ENCODE results near the gene ADAM12. TPM values are rescaled to one million over a fixed set of nuclear protein-coding genes. Genes with fewer than 3 reads are reported as not detected.

ADAM12 gene
- total RNA-seq, 2 experiments from 2014 or later: 0.36 to 0.97 TPM

DNA sequence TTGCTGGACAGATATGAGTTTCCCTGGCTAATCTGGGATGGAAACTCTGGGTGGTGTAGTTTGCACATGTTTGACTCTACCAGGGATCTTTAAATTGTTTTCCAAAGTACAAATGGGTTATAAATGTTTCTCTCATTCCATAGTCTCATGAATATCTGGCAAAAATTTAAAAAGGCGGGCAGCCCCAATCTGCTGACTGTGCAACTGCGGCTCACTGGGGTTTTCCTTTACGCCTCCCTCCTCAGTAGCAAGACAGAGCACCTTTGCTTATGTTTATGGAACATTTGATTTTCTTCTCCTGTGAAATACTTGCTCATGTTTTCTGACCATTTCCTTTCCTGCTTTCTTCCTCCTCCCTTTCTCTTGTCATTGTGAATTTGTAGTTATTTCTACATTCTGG, 105.0 kb downstream of the ADAM12 start:
- intact Hi-C loops (cut with micrococcal nuclease): no loop called here
- Mint-ChIP-seq H3K27ac (no peak overlapping the region), H3K9me3 (no peaks in the 10 kb centered on the region), H3K27me3 (no peaks in the 10 kb centered on the region), H3K36me3 (no peaks in the 10 kb centered on the region), H3K4me1 (ENCODE audit: low read depth) (no peaks in the 10 kb centered on the region), H3K4me3 (no peak overlapping the region)
- ChIA-PET POLR2A (no interaction called here), CTCF (no interaction called here)
- no peak for DNase-seq

DNA sequence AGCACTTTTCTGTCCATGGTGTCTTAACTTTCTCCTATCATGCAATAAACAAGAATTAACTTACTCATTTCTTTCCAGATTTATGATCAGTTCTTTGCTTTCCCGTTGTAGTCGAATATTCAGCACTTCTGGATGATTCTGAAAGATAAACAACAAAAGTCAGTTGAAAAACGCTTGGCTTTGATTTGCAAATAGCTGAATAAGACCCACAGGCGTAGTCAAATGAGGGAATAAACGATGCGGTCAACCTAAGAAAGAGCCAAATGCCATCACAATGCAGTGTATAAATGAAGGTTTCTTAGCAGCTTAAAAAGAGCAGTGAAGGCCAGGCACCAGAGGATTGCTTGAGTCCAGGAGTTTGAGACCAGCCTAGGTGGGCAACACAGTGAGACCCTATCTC, 109.4 kb downstream of the ADAM12 start:
- intact Hi-C loops (cut with micrococcal nuclease): no loop called here
- POLR2A ChIA-PET: interaction anchor here (0.6 kb wide), 1 partner anchor 291 kb away, joined by 4 read pairs; no protein-coding TSS in a partner anchor
- H3K27ac Mint-ChIP-seq: no peak overlapping the region
- H3K36me3 Mint-ChIP-seq: no peaks in the 10 kb centered on the region
- no peak for DNase-seq
- H3K27me3 Mint-ChIP-seq: no peaks in the 10 kb centered on the region
- no peaks in the 10 kb centered on the region for H3K4me1 Mint-ChIP-seq (ENCODE audit: low read depth)
- H3K9me3 Mint-ChIP-seq: no peaks in the 10 kb centered on the region
- CTCF ChIA-PET: no interaction called here
- no peak overlapping the region for H3K4me3 Mint-ChIP-seq

DNA sequence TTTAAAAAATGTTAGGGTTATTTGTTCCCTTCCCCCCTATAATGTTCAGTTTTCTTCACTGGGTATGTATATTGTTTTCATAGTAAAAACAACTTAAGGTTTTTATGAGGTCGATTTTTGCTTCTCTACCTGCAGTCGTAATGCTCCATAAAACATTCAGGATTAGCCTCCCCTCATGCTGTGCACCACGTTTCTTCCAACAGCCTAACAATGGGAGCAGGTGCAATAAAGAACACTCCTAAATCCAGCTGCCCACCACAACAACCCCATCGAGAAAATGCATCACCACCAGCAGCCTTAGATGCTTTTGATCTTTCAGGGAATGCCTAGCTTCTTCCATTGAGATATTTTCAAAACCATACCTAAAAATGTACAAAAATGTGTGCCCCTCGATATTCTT, 111.1 kb downstream of the ADAM12 start:
- POLR2A ChIA-PET: no interaction called here
- DNase-seq: no peak
- H3K27ac Mint-ChIP-seq: no peak overlapping the region
- no peaks in the 10 kb centered on the region for H3K9me3 Mint-ChIP-seq
- intact Hi-C loops (cut with micrococcal nuclease): no loop called here
- no peak overlapping the region for H3K4me3 Mint-ChIP-seq
- H3K27me3 Mint-ChIP-seq: no peaks in the 10 kb centered on the region
- CTCF ChIA-PET: no interaction called here
- no peaks in the 10 kb centered on the region for H3K36me3 Mint-ChIP-seq
- H3K4me1 Mint-ChIP-seq (ENCODE audit: low read depth): no peaks in the 10 kb centered on the region

DNA sequence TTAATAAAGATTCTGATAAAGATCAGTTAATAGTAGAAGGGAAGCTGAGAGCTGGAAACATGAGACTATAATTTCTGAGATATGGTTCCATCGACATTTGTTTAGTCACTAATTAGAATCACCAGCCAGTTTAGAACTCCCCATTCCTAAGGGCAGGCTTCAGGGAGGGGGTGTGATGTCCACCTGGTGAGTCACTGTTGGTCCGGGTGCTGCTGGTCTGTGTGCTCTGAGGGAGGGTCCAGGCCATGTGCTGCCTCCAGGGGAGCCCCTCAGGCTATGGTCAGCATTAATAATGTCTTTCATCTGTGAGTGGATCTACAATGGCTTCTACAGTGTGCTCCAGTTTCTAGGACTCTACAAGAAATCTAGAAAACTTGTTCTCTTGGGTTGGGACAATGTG, 115.8 kb downstream of the ADAM12 start:
- no peaks in the 10 kb centered on the region for H3K27me3 Mint-ChIP-seq
- no peaks in the 10 kb centered on the region for H3K9me3 Mint-ChIP-seq
- H3K4me3 Mint-ChIP-seq: no peak overlapping the region
- DNase-seq: no peak
- ChIA-PET CTCF (no interaction called here), POLR2A (no interaction called here)
- H3K4me1 Mint-ChIP-seq (ENCODE audit: low read depth): no peaks in the 10 kb centered on the region
- no peak overlapping the region for H3K27ac Mint-ChIP-seq
- no peaks in the 10 kb centered on the region for H3K36me3 Mint-ChIP-seq
- intact Hi-C loops (cut with micrococcal nuclease): no loop called here

DNA sequence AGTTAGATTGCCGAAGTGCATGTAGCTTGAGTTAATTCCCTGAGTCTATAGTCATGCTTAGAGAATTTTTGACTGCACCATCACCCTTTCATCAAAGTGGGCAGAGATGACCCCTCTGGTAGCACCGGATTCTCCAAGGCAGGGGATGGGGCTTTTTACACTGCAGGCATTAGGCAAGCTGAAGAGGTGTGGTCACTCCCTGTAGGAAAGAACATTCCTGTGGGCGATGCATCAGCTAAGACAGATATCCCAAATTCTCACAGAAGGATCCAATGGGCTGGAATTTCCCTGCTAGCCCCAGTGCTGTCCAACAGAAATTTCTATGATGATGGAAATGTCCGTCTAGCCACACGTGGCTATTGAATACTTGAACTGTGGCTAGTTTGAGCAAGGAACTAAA, 118.2 kb downstream of the ADAM12 start:
- POLR2A ChIA-PET: no interaction called here

DNA sequence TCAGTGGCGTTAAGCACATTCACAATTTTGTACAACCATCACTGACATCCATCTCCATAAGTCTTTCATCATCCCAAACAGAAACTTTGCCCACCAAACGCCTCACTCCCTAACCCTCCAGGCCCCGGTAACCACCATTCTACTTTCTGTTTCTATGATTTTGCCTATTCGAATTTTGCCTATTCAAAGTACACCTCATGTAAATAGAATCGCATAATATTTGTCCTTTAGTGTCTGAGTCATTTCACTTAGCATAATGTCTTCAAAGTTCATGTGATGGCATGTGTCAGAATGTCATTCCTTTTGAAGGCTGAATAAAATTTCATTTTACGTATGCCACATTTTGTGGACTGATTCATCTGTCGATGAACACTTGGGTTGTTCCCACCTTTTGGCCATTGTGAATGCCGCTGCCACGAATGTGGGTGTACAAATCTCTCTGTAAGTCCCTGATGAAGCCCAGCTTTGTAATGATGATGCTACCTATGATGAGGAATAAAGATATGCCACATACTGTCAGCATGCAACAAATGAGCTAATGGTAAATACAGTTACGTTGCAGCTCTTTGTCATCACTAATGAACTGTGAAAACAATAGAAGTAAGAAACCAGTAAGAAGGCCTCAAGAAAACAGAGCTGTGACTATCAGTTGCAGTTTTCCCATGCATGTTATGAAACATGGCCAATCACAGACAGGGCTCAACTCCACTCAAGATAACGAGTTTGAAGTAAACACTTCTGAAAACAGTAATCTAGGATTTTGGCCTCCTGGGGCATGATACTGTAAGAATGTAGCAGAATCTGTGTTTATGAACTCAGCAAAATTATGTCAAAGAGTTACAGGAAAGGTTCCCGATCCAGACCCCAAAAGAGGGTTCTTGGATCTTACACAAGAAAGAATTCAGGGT, 120.0 kb downstream of the ADAM12 start:
- Mint-ChIP-seq H3K9me3 (peaks cover 16% of the 10 kb centered on the region), H3K4me3 (no peak overlapping the region), H3K4me1 (ENCODE audit: low read depth) (no peaks in the 10 kb centered on the region), H3K36me3 (no peaks in the 10 kb centered on the region), H3K27me3 (no peaks in the 10 kb centered on the region), H3K27ac (no peak overlapping the region)
- ChIA-PET POLR2A (no interaction called here), CTCF (interaction anchor here (0.9 kb wide), 1 partner anchor 9 kb away, joined by 3 read pairs; no protein-coding TSS in a partner anchor)
- intact Hi-C loops (cut with micrococcal nuclease): no loop called here
- no peak for DNase-seq

More for the DNA sequence above, 118.2 kb downstream of the ADAM12 start:
- Mint-ChIP-seq H3K27ac (no peak overlapping the region), H3K36me3 (no peaks in the 10 kb centered on the region), H3K9me3 (peaks cover 10% of the 10 kb centered on the region), H3K4me1 (ENCODE audit: low read depth) (no peaks in the 10 kb centered on the region), H3K27me3 (no peaks in the 10 kb centered on the region), H3K4me3 (no peak overlapping the region)
- intact Hi-C loops (cut with micrococcal nuclease): no loop called here
- CTCF ChIA-PET: no interaction called here
- no peak for DNase-seq

DNA sequence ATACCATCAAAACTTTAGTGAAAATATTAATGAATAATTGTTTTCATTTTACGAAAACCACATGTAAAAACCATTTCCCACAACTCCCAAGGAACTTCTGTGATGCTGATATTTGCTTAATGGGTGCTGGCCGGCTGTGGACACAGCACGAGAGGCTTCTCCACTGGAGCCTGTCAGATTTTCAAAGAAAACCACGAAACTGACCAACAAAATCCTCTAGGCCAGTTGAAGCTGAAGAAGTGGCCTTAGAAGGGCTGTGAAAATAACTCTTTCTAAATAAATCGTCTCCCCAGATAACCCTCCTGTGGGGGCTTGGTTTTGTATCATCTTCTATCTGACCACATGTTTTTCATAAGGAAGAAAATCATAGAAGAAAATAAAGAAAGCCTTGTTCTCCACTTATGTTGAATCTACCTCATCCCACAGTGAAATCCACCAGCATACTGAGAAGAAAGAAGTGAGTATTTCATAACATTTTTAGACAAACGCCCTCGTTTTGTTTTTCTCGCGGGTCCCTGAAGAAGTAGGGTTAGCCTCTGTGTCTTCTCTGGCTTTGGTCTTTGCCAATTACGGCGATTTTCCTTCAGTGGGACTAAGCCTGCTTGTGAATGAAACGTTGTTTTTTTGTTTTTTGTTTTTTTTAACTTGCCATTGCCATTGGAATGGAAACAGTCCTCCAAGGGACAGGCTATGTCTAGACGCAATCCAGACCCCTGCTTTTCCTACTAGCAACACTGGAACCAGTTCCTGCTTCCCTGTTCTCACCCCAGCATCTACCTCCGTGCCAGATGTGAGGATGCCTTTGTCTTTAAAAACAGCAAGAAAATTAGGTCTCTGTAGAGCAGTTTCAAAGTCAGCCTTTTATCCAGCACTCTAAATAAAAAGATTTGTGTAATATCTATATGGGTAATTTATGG, 123.9 kb downstream of the ADAM12 start:
- Mint-ChIP-seq H3K27ac (no peak overlapping the region), H3K4me3 (no peak overlapping the region), H3K4me1 (ENCODE audit: low read depth) (no peaks in the 10 kb centered on the region), H3K27me3 (no peaks in the 10 kb centered on the region), H3K36me3 (no peaks in the 10 kb centered on the region), H3K9me3 (peaks cover 16% of the 10 kb centered on the region)
- ChIA-PET CTCF (no interaction called here), POLR2A (no interaction called here)
- no peak for DNase-seq
- intact Hi-C loops (cut with micrococcal nuclease): no loop called here

DNA sequence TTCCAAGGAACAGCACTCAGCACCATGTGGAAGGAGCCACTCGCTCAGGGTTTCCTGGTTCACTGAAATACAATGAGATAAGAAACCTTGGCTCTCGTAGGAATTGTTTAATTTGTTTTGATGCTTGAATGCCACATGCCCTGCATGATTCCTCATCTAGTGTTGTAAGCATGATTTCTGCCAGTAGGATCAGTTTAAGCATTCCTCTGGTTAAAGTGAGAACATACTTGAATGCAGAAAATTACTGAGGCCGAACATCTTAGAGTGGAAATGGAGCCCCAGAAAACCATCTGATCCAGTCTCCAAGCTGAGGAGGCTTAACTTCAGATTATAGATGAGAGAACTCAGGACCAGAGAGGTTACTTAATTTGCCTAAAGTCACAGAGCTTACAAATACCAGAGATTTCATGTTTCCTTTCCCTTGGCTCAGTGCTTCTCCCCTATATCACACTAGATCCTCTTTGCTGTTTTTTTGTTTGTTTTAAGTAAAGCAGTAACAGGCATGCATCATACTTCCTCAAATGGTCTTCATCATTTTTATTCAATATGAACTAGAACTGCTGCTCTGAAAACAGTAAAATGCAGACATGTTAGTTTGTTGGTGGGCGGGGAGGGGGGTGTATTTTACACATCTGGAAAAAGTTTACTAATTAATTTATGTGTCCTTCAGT, 125.1 kb downstream of the ADAM12 start:
- Mint-ChIP-seq H3K27ac (no peak overlapping the region), H3K4me3 (no peak overlapping the region), H3K36me3 (no peaks in the 10 kb centered on the region), H3K4me1 (ENCODE audit: low read depth) (no peaks in the 10 kb centered on the region), H3K27me3 (no peaks in the 10 kb centered on the region), H3K9me3 (peaks cover 16% of the 10 kb centered on the region)
- CTCF ChIA-PET: no interaction called here
- intact Hi-C loops (cut with micrococcal nuclease): no loop called here
- DNase-seq: no peak
- POLR2A ChIA-PET: no interaction called here

DNA sequence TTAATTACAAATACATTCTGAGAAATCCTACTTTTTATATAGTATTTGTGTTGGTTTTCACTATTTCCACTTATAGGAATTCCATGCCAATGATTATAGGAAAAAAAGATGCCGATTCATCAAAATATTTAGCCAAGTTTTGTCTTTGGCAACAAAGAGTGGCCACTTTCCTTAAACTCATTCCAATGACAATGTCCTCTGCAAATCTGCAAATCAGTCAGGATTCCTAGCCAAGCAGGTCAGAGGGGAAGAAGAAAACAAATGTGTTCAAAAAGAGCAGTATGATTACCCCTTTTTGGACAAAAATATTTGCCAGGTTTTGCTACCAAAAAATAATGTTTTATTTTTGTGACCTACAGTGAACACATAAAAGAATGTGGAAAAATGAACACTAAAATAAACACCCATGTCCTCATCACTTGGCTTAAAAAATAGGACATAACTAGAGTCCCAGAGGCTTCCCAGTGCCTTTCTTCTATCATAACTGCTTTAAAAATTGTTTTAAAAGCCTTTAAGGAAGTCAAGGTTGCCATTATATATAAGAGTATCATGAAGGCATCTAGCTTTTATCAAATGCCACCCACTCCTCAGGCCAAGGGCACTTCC, 125.9 kb downstream of the ADAM12 start:
- ChIA-PET POLR2A (no interaction called here), CTCF (no interaction called here)
- Mint-ChIP-seq H3K27me3 (no peaks in the 10 kb centered on the region), H3K9me3 (peaks cover 16% of the 10 kb centered on the region), H3K4me1 (ENCODE audit: low read depth) (no peaks in the 10 kb centered on the region), H3K36me3 (no peaks in the 10 kb centered on the region), H3K27ac (no peak overlapping the region), H3K4me3 (no peak overlapping the region)
- DNase-seq: no peak
- intact Hi-C loops (cut with micrococcal nuclease): no loop called here

DNA sequence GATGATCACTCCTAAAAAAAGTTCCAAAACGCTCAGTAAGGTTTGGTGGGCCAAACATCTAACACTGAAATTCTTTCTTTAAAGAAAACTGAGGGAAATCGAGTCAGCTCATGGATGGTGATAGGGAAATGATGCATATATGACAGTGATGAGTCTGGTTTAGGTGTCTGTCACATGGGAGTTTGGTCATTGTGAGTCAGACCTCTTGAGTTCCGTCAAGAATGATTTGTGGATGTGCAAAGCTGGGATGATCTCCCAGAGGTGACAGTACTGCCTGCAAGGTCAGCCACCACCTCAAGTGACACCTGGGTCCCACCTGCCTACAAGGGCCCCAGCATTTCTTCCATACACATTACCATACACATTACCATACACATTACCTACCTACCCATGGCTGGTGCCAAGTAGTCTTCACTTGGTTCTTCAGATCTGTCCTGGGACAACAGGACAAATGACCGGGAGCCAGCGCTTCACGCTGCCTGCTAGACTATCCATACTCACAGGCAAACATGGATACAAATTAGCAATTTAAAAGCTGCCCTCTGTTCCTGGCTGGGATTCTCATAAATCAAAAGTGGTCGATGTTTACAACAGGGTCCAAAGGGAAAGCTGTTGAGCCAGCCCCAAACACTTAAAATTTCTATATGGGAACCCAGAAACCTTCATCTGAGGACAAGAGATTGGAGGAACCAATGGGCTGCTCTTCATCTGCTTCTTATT, 128.4 kb downstream of the ADAM12 start:
- DNase-seq: no peak
- no peaks in the 10 kb centered on the region for H3K4me1 Mint-ChIP-seq (ENCODE audit: low read depth)
- H3K36me3 Mint-ChIP-seq: no peaks in the 10 kb centered on the region
- H3K27ac Mint-ChIP-seq: no peak overlapping the region
- no peaks in the 10 kb centered on the region for H3K27me3 Mint-ChIP-seq
- CTCF ChIA-PET: interaction anchor here (1.1 kb wide), 1 partner anchor 8 kb away, joined by 3 read pairs; no protein-coding TSS in a partner anchor
- no peak overlapping the region for H3K4me3 Mint-ChIP-seq
- POLR2A ChIA-PET: no interaction called here
- intact Hi-C loops (cut with micrococcal nuclease): no loop called here
- peaks cover 4% of the 10 kb centered on the region for H3K9me3 Mint-ChIP-seq

DNA sequence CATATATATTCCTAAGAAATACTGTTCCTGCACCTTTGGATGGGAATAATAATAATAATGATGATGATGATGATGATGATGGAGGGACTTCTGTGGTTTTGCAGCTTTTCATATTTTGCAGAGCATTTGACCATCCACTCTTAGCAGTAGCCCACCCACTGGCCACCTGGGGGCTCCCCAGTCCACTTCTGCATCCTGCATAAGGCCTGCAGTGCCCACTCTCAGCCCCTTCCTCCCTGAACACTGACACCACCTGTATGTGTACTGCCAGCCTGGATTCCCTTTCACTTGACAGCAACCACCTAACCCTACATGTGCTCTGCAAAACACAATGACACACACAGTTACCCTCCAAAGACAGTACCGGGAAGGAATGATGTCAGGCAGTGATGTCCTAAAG, 131.4 kb downstream of the ADAM12 start:
- Mint-ChIP-seq H3K4me3 (no peak overlapping the region), H3K27me3 (no peaks in the 10 kb centered on the region), H3K36me3 (no peaks in the 10 kb centered on the region), H3K27ac (no peak overlapping the region), H3K9me3 (peaks cover 5% of the 10 kb centered on the region), H3K4me1 (ENCODE audit: low read depth) (no peaks in the 10 kb centered on the region)
- ChIA-PET CTCF (no interaction called here), POLR2A (no interaction called here)
- intact Hi-C loops (cut with micrococcal nuclease): no loop called here
- DNase-seq: no peak
